ENCODE data around the gene FOXJ1. TPM values are rescaled to one million over a fixed set of nuclear protein-coding genes. Genes with fewer than 3 reads are reported as not detected.

FOXJ1 gene
- total RNA-seq, 1 donor from 2014 or later: 19.0 TPM

- H3K36me3 Mint-ChIP-seq (ENCODE audit: insufficient read depth): peaks cover 2% of the 10 kb centered on the region
- peak; percentile 63 for DNase-seq (ENCODE audit: low spot score, unreplicated experiment)
- H3K9me3 Mint-ChIP-seq (ENCODE audit: low read depth): no peaks in the 10 kb centered on the region
- peaks cover 36% of the 10 kb centered on the region for H3K4me1 Mint-ChIP-seq (ENCODE audit: low read depth)
- H3K27me3 Mint-ChIP-seq: peaks cover 7% of the 10 kb centered on the region
- H3K4me3 Mint-ChIP-seq (ENCODE audit: low read depth): peak overlapping the region; percentile 91
- TF ChIP-seq, protein P1, sequence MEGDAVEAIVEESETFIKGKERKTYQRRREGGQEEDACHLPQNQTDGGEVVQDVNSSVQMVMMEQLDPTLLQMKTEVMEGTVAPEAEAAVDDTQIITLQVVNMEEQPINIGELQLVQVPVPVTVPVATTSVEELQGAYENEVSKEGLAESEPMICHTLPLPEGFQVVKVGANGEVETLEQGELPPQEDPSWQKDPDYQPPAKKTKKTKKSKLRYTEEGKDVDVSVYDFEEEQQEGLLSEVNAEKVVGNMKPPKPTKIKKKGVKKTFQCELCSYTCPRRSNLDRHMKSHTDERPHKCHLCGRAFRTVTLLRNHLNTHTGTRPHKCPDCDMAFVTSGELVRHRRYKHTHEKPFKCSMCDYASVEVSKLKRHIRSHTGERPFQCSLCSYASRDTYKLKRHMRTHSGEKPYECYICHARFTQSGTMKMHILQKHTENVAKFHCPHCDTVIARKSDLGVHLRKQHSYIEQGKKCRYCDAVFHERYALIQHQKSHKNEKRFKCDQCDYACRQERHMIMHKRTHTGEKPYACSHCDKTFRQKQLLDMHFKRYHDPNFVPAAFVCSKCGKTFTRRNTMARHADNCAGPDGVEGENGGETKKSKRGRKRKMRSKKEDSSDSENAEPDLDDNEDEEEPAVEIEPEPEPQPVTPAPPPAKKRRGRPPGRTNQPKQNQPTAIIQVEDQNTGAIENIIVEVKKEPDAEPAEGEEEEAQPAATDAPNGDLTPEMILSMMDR (IDR thresholded peaks at IDR 0.05; ENCODE audit: unreplicated experiment): peak; percentile 32
- peak overlapping the region; percentile 96 for H3K27ac Mint-ChIP-seq
These were observed 1.0 kb downstream of the FOXJ1 start for GRCh38 chr17:76139801-76140660.

- Mint-ChIP-seq H3K36me3 (ENCODE audit: insufficient read depth) (no peaks in the 10 kb centered on the region), H3K27ac (peak overlapping the region; percentile 96), H3K9me3 (ENCODE audit: low read depth) (no peaks in the 10 kb centered on the region), H3K4me1 (ENCODE audit: low read depth) (peaks cover 37% of the 10 kb centered on the region), H3K27me3 (peaks cover 7% of the 10 kb centered on the region), H3K4me3 (ENCODE audit: low read depth) (peak overlapping the region; percentile 91)
- DNase-seq (ENCODE audit: low spot score, unreplicated experiment): no peak
- TF ChIP-seq, protein P1 (IDR thresholded peaks at IDR 0.05; ENCODE audit: unreplicated experiment): no peak
These were observed 1.9 kb downstream of the FOXJ1 start for GRCh38 chr17:76138896-76139752.

GRCh38 chr17:76138234-76138895 lies 2.7 kb downstream of the FOXJ1 start:
- H3K36me3 Mint-ChIP-seq (ENCODE audit: insufficient read depth): no peaks in the 10 kb centered on the region
- TF ChIP-seq, protein P1 (IDR thresholded peaks at IDR 0.05; ENCODE audit: unreplicated experiment): no peak
- peak overlapping the region; percentile 91 for H3K4me3 Mint-ChIP-seq (ENCODE audit: low read depth)
- DNase-seq (ENCODE audit: low spot score, unreplicated experiment): peak; percentile 73
- peaks cover 41% of the 10 kb centered on the region for H3K4me1 Mint-ChIP-seq (ENCODE audit: low read depth)
- no peaks in the 10 kb centered on the region for H3K9me3 Mint-ChIP-seq (ENCODE audit: low read depth)
- H3K27ac Mint-ChIP-seq: peak overlapping the region; percentile 96
- H3K27me3 Mint-ChIP-seq: peaks cover 7% of the 10 kb centered on the region

GRCh38 chr17:76137351-76138233 lies 3.5 kb downstream of the FOXJ1 start:
- Mint-ChIP-seq H3K27me3 (peaks cover 4% of the 10 kb centered on the region), H3K9me3 (ENCODE audit: low read depth) (no peaks in the 10 kb centered on the region), H3K36me3 (ENCODE audit: insufficient read depth) (no peaks in the 10 kb centered on the region), H3K27ac (peak overlapping the region; percentile 96), H3K4me3 (ENCODE audit: low read depth) (peak overlapping the region; percentile 91), H3K4me1 (ENCODE audit: low read depth) (peaks cover 41% of the 10 kb centered on the region)
- no peak for DNase-seq (ENCODE audit: low spot score, unreplicated experiment)
- TF ChIP-seq, protein P1 (IDR thresholded peaks at IDR 0.05; ENCODE audit: unreplicated experiment): no peak

All from progenitor cell of endocrine pancreas (in vitro differentiated cells).